HG03066 (cell line): Measurements from ENCODE around the gene IFNA1.
"Not testable (repeated sequence)": the region's sequence is repeated elsewhere in the genome, so short reads cannot be mapped to it uniquely, and the experiment has no call there.

Experiments used
- ATAC-seq: cut with Tn5 transposase; IDR thresholded peaks from one replicate; pipeline ENCODE4 v1.9.1; 2021; ENCODE audit warnings: low read depth; ENCODE audit not compliant: unreplicated experiment

IFNA1 gene

GRCh38 chr9:21440139-21440538, at the start of gene IFNA1:
IFNA1 (plus strand) TSS chr9:21440439; CDS start chr9:21440508, 69 bp downstream.
- no peak for ATAC-seq

- peak; percentile 79 for ATAC-seq
These were observed 48.0 kb upstream of the IFNA1 start for GRCh38 chr9:21392270-21392669.

- peak; percentile 69 for ATAC-seq
These were observed 44.2 kb upstream of the IFNA1 start for GRCh38 chr9:21395778-21396717.

GRCh38 chr9:21398955-21399489, 41.2 kb upstream of the IFNA1 start:
- ATAC-seq, result no peak

GRCh38 chr9:21399956-21400355, 40.3 kb upstream of the IFNA1 start:
- no peak for ATAC-seq

GRCh38 chr9:21402386-21403251, 37.6 kb upstream of the IFNA1 start:
- no peak for ATAC-seq

GRCh38 chr9:21404146-21404545, 36.1 kb upstream of the IFNA1 start:
- ATAC-seq, result no peak

- no peak for ATAC-seq
These were observed 31.4 kb upstream of the IFNA1 start, which contains the start of gene IFNA8 for GRCh38 chr9:21408817-21409216. IFNA8 (plus strand) TSS chr9:21409117; CDS start chr9:21409177, 60 bp downstream.

- ATAC-seq, result peak; percentile 57
These were observed 28.1 kb upstream of the IFNA1 start for GRCh38 chr9:21412107-21412506.

GRCh38 chr9:21413151-21413550, 27.1 kb upstream of the IFNA1 start:
- ATAC-seq, result no peak

GRCh38 chr9:21413624-21414023, 26.6 kb upstream of the IFNA1 start:
- no peak for ATAC-seq

GRCh38 chr9:21414220-21414940, 25.9 kb upstream of the IFNA1 start:
- ATAC-seq, result no peak

GRCh38 chr9:21415493-21416267, 24.6 kb upstream of the IFNA1 start:
- no peak for ATAC-seq

GRCh38 chr9:21428235-21428634, 12.0 kb upstream of the IFNA1 start:
- peak; percentile 51 for ATAC-seq

- no peak for ATAC-seq
These were observed 11.0 kb upstream of the IFNA1 start for GRCh38 chr9:21429191-21429590.

- peak; percentile 64 for ATAC-seq
These were observed 7.4 kb upstream of the IFNA1 start for GRCh38 chr9:21432672-21433425.

GRCh38 chr9:21434202-21435014, 5.8 kb upstream of the IFNA1 start:
- no peak for ATAC-seq

- ATAC-seq, result not testable (repeated sequence)
These were observed 5.2 kb upstream of the IFNA1 start for GRCh38 chr9:21435015-21435383.
